NCI-H82 (cell line): ENCODE results near the gene CACNG8.

Source experiments
- DNase-seq: peaks from one replicate; lab custom pipeline; 2025; lab: John Stamatoyannopoulos, UW

Gene CACNG8

DNA sequence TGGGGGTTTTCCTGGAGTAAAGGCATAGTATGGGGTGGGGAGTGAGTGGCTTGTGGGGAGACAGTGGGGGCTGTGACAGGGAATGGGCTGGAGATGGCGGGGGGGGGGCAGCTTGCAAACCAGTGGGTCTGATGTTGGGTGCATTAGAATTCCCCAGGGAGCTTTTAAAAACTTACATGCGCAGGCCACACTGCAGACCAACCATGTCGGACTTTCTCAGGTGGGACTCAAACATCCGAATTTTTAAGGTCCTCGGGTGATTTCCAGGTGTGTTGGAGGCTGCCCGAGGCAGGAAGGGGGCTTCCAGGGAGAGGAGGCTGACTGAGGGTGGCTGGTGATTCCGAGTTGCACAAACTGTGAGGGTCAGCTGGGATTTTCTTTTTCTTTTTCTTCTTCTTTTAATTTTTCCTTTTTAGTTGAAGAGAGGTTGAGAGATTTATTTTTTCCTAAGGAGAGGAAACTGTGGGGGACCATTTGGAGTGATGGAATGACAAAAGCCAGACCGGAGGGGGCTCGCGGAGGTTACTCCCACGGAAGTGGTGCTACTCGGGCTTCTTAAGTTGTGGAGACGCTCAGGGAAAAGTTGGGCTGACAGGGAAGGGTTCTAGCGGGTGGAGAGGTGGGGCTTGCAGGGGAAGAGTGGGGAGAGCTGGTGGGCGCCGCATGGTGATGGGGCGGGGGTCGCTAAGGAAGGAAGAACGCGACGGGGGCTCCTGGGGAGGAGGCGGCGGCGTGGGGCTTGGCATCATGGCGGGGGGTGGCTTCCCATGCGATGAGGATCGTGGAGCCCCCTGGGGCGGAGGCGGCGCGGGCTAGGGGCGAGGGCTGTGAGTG is 997 bp upstream of the CACNG8 start:
- no peak for DNase-seq

GRCh38 chr19:53965091-53965490 is 2.4 kb downstream of the CACNG8 start:
- no peak for DNase-seq

- no peak for DNase-seq
Observed at GRCh38 chr19:53966931-53967330, 4.2 kb downstream of the CACNG8 start.

DNA sequence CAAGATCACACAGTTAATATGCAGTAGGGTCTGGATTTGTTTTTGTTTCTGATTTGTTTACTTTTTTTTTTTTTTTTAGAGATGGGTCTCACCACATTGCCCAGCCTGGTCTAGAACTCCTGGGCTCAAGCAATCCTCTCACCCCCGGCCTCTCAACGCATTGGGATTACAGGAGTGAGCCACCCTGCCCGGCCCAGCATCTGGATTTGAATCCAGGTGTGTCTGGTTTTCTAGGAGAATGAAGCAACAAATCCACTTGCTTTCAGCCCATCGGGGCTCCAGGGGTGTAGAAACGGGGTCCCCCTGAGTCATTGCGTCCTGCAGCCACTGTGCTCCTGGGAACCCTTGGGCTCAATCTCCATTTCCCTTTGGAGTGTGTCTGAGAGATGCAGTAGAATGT is 6.6 kb downstream of the CACNG8 start:
- DNase-seq, result no peak

GRCh38 chr19:53971673-53972072 is 8.9 kb downstream of the CACNG8 start:
- DNase-seq, result no peak

- peak; percentile 88 for DNase-seq
Observed at GRCh38 chr19:53977429-53977990, 14.8 kb downstream of the CACNG8 start.

- no peak for DNase-seq
Observed at GRCh38 chr19:53977991-53978731, 15.4 kb downstream of the CACNG8 start.

DNA sequence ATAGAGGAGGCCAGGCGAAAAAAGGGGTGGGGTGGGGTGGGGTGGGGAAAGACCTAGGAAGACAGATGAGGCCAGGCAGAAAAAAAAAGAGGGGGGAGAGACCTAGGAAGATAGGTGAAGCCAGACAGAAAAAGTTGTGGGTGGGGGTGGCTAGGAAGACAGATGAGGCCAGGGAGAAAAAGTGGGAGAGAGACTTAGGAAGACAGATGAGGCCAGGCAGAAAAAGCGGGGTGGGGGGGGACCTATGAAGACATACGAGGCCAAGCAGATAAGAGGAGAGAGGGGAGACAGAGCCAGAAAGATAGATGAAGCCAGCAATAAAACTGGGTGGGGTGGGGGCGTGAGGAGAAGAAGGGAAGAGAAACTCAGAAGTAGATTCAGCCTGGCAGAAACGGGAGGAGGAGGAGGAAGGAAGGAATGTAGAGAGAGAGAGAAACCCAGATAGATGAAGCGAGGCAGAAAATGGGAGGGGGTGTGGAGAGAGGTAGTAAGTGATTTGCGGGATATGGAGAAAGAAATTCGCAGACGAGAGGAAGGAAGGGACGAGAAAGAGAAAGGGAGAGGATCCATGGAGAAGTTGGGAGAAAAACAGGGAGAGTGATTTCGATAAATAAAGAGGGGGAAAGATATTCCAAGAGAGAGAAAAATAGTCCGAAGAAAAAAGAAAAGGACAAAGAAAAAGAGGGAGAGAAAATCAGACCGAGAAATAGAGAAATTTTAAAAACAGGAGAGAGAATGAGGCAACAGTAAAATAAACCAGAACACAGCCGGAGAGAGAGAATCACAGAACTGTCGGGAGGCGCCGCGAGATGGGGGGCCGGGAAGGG is 16.5 kb downstream of the CACNG8 start:
- DNase-seq, result no peak

DNA sequence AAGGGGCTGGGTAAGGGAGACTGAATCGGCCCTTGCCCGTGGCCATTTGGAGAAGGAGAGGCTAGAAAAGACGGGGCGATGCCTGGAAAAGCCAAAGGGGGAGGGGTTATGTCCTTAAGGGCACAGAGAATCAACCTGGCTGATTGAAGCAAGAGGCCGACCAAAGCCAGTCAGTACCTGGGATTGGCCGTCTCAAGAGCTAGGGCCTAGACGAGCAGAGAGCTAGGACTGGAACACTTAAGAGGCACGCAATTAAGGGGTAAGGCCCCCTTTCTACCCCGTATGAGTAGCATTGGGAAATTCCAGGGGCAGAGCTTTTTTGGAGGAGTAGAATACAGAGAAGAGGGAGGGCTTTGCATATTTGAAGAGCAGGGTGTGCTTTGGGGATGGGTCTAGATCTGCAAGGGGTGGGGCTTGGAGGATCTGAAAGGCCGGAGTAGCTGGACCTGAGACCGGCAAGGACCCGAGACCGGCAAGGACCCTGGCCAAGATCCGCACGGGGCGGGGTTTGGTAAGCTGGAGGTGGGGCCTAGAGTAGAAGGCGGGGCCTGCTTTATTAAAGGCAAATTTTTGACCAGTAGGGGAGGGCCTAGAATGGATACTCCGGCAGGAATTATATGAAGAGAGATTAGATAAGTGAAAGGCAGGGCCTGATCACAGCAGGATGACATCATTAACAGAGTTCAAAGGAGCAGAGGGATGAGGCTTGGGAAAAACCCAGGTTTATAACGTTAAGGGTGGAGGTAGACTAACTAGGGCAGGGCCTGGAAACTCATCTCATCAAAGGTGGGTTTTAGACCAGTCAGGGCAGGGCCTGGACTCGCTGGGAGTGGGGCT is 18.0 kb downstream of the CACNG8 start:
- no peak for DNase-seq

DNA sequence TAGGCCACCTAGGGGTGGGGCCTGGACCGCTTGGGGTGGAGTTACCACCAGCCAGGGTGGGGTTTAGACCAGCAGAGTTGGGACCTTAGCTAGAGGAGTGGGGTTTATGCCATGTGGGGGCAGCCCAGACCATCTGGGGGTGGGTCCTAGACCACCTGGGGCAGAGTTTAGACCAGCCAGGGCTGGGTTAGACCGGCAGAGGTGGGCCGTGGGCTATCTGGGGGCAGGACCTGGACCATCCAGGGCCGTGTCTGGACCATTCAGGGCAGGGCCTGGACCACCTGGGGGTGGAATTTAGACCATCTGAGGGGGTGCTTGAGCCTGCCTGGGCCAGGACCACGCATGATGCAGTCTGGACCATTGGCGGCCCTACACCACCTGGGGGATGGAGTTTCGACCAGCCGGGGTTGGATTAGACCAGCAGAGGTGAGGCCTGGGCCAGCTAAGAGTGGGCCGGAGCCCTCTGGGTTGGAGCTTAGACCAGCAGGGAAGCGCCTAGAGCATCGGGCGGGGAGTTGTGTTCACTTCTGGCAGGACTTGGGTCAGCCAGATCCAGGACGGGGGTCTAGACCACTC is 18.7 kb downstream of the CACNG8 start:
- DNase-seq, result no peak

DNA sequence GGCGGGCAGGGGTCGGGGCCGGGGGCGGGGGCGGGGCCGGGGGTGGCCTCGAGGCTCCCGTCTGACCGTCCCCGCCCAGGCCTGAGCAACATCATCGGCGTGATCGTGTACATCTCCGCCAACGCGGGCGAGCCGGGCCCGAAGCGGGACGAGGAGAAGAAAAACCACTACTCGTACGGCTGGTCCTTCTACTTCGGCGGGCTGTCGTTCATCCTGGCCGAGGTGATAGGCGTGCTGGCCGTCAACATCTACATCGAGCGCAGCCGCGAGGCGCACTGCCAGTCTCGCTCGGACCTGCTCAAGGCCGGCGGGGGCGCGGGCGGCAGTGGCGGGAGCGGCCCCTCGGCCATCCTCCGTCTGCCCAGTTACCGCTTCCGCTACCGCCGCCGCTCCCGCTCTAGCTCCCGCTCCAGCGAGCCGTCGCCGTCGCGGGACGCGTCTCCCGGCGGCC is 19.3 kb downstream of the CACNG8 start:
- DNase-seq, result no peak

- DNase-seq, result no peak
Observed at GRCh38 chr19:53982611-53983010, 19.9 kb downstream of the CACNG8 start.

- no peak for DNase-seq
Observed at GRCh38 chr19:53983457-53984289, 20.9 kb downstream of the CACNG8 start.

GRCh38 chr19:53985863-53986262 is 23.1 kb downstream of the CACNG8 start:
- DNase-seq, result no peak

DNA sequence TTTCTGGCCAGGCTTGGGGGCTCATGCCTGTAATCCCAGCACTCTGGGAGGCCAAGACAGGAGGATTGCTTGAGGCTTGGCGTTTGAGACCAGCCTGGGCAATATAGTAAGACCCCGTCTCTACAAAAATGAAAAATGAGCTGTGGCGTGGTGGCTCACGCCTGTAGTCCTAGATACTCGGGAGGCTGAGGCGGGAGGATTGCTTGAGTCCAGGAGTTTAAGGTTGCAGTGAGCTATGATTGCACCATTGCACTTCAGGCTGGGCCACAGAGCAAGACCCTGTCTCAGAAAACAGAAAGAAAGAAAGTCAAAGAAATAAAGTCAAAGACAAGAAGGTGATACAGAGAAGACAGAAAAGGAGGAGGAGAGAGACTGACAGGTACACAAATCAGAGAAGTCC is 26.2 kb downstream of the CACNG8 start:
- DNase-seq, result no peak

- no peak for DNase-seq
Observed at GRCh38 chr19:53989600-53990533, 27.1 kb downstream of the CACNG8 start.

- DNase-seq, result peak; percentile 57
Observed at GRCh38 chr19:53991224-53992113, 28.7 kb downstream of the CACNG8 start, which contains the start of gene CACNG6. Gene CACNG6, plus strand, starts transcription at chr19:53991637. Its CDS starts 1,241 bp downstream, at chr19:53992878.

GRCh38 chr19:53992211-53992610 is 29.5 kb downstream of the CACNG8 start:
- no peak for DNase-seq
